ENCODE data around the gene RPP25L. TPM values are rescaled to one million over a fixed set of nuclear protein-coding genes. Genes with fewer than 3 reads are reported as not detected.
"Not testable (repeated sequence)": the region's sequence is repeated elsewhere in the genome, so short reads cannot be mapped to it uniquely, and the experiment has no call there.

Gene RPP25L
- total RNA-seq, 1 donor from 2014 or later = 17.4 TPM

- Histone ChIP-seq H3K9ac (no peak overlapping the region), H3K9me3 (ENCODE audit: low read depth) (no peaks in the 10 kb centered on the region), H3F3A (ENCODE audit: low read depth) (peaks cover 18% of the 10 kb centered on the region), H3K79me2 (ENCODE audit: low read depth) (peaks cover 16% of the 10 kb centered on the region), H3K36me3 (no peaks in the 10 kb centered on the region), H3K4me1 (peaks cover 12% of the 10 kb centered on the region), H3K4me2 (no peak overlapping the region), H3K27ac (no peak overlapping the region), H3K4me3 (no peak overlapping the region), H2AFZ (replicated peaks) (no peak overlapping the region), H3K27me3 (no peaks in the 10 kb centered on the region), H4K20me1 (ENCODE audit: low read depth) (peaks cover 8% of the 10 kb centered on the region)
- Mint-ChIP-seq H3K4me3 (peak overlapping the region; percentile 41), H3K36me3 (peaks cover 13% of the 10 kb centered on the region), H3K9me3 (no peaks in the 10 kb centered on the region), H3K27ac (peak overlapping the region; percentile 27), H3K27me3 (ENCODE audit: insufficient read depth, low read depth) (peaks cover 10% of the 10 kb centered on the region), H3K4me1 (peaks cover 27% of the 10 kb centered on the region)
- TF ChIP-seq CTCF (IDR thresholded peaks at IDR 0.05) = no peak
- no peak for TF ChIP-seq EZH2 (IDR thresholded peaks at IDR 0.05)
- no peak for TF ChIP-seq EZH2phosphoT487 (IDR thresholded peaks at IDR 0.05)
- no peak for DNase-seq (ENCODE audit: low spot score)
These were observed 32.9 kb upstream of the RPP25L start for GRCh38 chr9:34644766-34645314.

- H3K27ac ChIP-seq = no peak overlapping the region
- Mint-ChIP-seq H3K4me1 (peaks cover 27% of the 10 kb centered on the region), H3K4me3 (no peak overlapping the region), H3K36me3 (no peaks in the 10 kb centered on the region), H3K9me3 (no peaks in the 10 kb centered on the region), H3K27ac (peak overlapping the region; percentile 14), H3K27me3 (ENCODE audit: insufficient read depth, low read depth) (peaks cover 5% of the 10 kb centered on the region)
- TF ChIP-seq CTCF (IDR thresholded peaks at IDR 0.05) (no peak), EZH2phosphoT487 (IDR thresholded peaks at IDR 0.05) (no peak), EZH2 (IDR thresholded peaks at IDR 0.05) (no peak)
- H3F3A ChIP-seq (ENCODE audit: low read depth) = peaks cover 32% of the 10 kb centered on the region
- no peak overlapping the region for H3K4me2 ChIP-seq
- peaks cover 6% of the 10 kb centered on the region for H3K79me2 ChIP-seq (ENCODE audit: low read depth)
- H3K36me3 ChIP-seq = no peaks in the 10 kb centered on the region
- peaks cover 9% of the 10 kb centered on the region for H3K4me1 ChIP-seq
- H3K27me3 ChIP-seq = no peaks in the 10 kb centered on the region
- no peak overlapping the region for H3K4me3 ChIP-seq
- no peak overlapping the region for H2AFZ ChIP-seq (replicated peaks)
- H3K9ac ChIP-seq = no peak overlapping the region
- no peak for DNase-seq (ENCODE audit: low spot score)
- H4K20me1 ChIP-seq (ENCODE audit: low read depth) = peaks cover 8% of the 10 kb centered on the region
- no peaks in the 10 kb centered on the region for H3K9me3 ChIP-seq (ENCODE audit: low read depth)
These were observed 30.8 kb upstream of the RPP25L start for GRCh38 chr9:34642679-34643078.

- not testable (repeated sequence) for H3K9ac ChIP-seq; H3K4me1 ChIP-seq; H3K36me3 ChIP-seq; H3K4me3 ChIP-seq; DNase-seq (ENCODE audit: low spot score); H3K36me3 Mint-ChIP-seq; H3K9me3 ChIP-seq (ENCODE audit: low read depth); H3K27me3 ChIP-seq; H3K4me3 Mint-ChIP-seq; H3K4me2 ChIP-seq; H3K27me3 Mint-ChIP-seq (ENCODE audit: insufficient read depth, low read depth); H3K9me3 Mint-ChIP-seq; H3K27ac Mint-ChIP-seq; H2AFZ ChIP-seq (replicated peaks); H3K27ac ChIP-seq
- Histone ChIP-seq H3F3A (ENCODE audit: low read depth) (peaks cover 21% of the 10 kb centered on the region), H3K79me2 (ENCODE audit: low read depth) (peaks cover 15% of the 10 kb centered on the region), H4K20me1 (ENCODE audit: low read depth) (peaks cover 13% of the 10 kb centered on the region)
- H3K4me1 Mint-ChIP-seq = peaks cover 19% of the 10 kb centered on the region
These were observed 27.4 kb upstream of the RPP25L start for GRCh38 chr9:34639322-34639721.

GRCh38 chr9:34638138-34638445, 26.2 kb upstream of the RPP25L start:
- peak overlapping the region; percentile 83 for H3K4me2 ChIP-seq
- DNase-seq (ENCODE audit: low spot score) = no peak
- no peaks in the 10 kb centered on the region for H3K9me3 ChIP-seq (ENCODE audit: low read depth)
- H3K9me3 Mint-ChIP-seq = no peaks in the 10 kb centered on the region
- H3K4me1 Mint-ChIP-seq = peaks cover 24% of the 10 kb centered on the region
- H3K27me3 ChIP-seq = peaks cover 5% of the 10 kb centered on the region
- H3K36me3 ChIP-seq = no peaks in the 10 kb centered on the region
- H3K9ac ChIP-seq = no peak overlapping the region
- H3K27ac Mint-ChIP-seq = no peak overlapping the region
- peaks cover 15% of the 10 kb centered on the region for H3K4me1 ChIP-seq
- H3K79me2 ChIP-seq (ENCODE audit: low read depth) = peaks cover 15% of the 10 kb centered on the region
- H3K27me3 Mint-ChIP-seq (ENCODE audit: insufficient read depth, low read depth) = peaks cover 8% of the 10 kb centered on the region
- no peak for TF ChIP-seq CTCF (IDR thresholded peaks at IDR 0.05)
- no peak for TF ChIP-seq EZH2phosphoT487 (IDR thresholded peaks at IDR 0.05)
- no peak for TF ChIP-seq EZH2 (IDR thresholded peaks at IDR 0.05)
- H3K4me3 Mint-ChIP-seq = peak overlapping the region; percentile 91
- H3F3A ChIP-seq (ENCODE audit: low read depth) = peaks cover 32% of the 10 kb centered on the region
- peak overlapping the region; percentile 55 for H3K4me3 ChIP-seq
- peak overlapping the region; percentile 80 for H2AFZ ChIP-seq (replicated peaks)
- H4K20me1 ChIP-seq (ENCODE audit: low read depth) = peaks cover 17% of the 10 kb centered on the region
- H3K27ac ChIP-seq = no peak overlapping the region
- peaks cover 2% of the 10 kb centered on the region for H3K36me3 Mint-ChIP-seq
